ENCODE results near the gene TRIP4.

Gene TRIP4

DNA sequence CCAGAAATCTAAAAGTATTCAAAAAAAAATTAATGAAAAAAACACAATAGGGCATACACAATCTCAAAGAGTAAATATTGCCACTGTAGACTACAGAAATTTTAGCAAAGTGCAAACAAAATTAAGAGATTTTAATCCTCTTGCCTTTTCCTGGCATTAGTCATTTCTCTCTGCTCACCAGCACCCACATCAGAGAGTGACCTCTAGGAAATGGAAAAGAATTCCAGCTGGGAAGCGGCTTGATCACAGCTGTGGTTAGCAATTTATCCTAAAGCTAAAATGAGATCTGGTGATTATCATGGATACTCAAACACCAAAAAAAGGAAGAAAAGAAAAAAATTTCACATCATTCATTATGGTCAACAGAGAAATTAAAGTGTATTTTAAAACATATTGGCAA lies 39.2 kb upstream of the TRIP4 start:
- DNase-seq (ENCODE audit: low spot score) = no peak
- in situ Hi-C loops (cut with MboI; ENCODE audit: low pct_unique_long_range_greater_than_20kb, low sequenced_read_pairs, unreplicated experiment) = no loop called here

DNA sequence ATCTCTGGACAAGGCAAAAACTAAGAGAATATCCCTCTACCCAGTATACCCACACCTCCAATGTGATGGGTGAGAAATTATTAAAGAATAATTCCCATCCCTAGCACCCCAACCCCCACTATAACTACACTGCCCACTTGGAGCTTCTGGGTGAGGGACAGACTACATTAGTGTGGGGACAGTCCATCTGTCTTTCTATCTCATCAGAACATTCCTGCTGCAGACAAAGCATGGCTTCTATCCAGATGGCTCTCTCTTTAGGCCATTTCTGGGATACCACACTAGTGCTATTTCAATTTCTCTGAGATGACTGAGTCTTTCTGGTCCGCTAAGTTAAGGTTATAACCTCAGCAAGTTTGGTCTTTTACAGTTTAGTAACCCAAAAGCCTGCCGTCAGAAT lies 38.3 kb upstream of the TRIP4 start:
- no peak for DNase-seq (ENCODE audit: low spot score)
- in situ Hi-C loops (cut with MboI; ENCODE audit: low pct_unique_long_range_greater_than_20kb, low sequenced_read_pairs, unreplicated experiment) = no loop called here
- TF ChIP-seq CTCF (IDR thresholded peaks at IDR 0.05; ENCODE audit: extremely low read depth, insufficient read depth, missing control alignments) = no peak

More for the DNA sequence above, 39.2 kb upstream of the TRIP4 start:
- TF ChIP-seq CTCF (IDR thresholded peaks at IDR 0.05; ENCODE audit: extremely low read depth, insufficient read depth, missing control alignments) = no peak

DNA sequence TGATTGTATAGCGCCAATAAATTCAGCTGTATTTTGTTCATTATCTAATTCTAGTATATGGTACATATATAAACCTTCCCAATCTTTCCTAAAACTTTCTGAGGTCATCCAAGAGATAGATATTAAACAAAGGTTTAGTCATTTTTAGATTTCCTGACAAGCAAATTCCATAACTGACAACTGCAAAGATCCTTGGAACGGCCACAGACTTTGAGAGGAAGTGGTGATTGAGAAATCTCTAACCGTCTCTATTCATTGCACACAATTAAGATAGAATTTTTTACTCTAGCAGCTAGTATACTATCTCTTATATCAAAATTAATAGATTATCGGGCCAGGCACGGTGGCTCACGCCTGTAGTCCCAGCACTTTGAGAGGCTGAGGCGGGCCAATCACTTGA lies 36.4 kb upstream of the TRIP4 start:
- DNase-seq (ENCODE audit: low spot score) = no peak
- no peak for TF ChIP-seq CTCF (IDR thresholded peaks at IDR 0.05; ENCODE audit: extremely low read depth, insufficient read depth, missing control alignments)
- in situ Hi-C loops (cut with MboI; ENCODE audit: low pct_unique_long_range_greater_than_20kb, low sequenced_read_pairs, unreplicated experiment) = no loop called here

GRCh38 chr15:64354688-64355344 lies 32.8 kb upstream of the TRIP4 start:
- DNase-seq (ENCODE audit: low spot score) = no peak
- no peak for TF ChIP-seq CTCF (IDR thresholded peaks at IDR 0.05; ENCODE audit: extremely low read depth, insufficient read depth, missing control alignments)
- in situ Hi-C loops (cut with MboI; ENCODE audit: low pct_unique_long_range_greater_than_20kb, low sequenced_read_pairs, unreplicated experiment) = no loop called here

DNA sequence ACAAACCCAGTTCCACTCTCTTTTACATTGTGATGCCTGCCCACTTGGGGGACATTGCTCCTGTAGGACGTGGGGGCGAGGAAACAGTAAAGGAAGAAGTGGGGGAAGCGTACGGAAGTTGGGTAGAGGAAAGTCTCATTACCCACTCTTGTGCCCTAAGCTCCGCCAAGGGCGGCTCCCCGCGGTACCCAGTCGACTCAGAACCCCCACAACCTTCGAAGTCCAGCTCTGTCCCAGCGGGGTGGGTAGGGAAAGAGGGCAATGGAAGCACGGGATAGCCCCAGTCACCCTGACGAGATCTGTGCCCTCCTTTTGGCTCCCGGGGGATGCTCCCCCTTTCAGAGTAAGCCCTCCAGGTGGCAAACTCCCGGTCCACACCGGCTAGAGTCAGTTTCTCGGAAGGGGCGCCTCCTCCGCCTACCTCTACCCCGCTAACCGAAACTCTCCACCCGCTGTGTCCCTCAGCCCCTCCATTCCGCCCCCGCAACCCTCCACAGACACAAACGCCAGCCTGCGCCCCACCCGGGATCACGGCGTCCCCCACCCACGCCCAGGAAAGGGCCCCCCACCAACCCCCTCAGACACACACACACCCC lies 32.2 kb upstream of the TRIP4 start:
- no peak for TF ChIP-seq CTCF (IDR thresholded peaks at IDR 0.05; ENCODE audit: extremely low read depth, insufficient read depth, missing control alignments)
- in situ Hi-C loops (cut with MboI; ENCODE audit: low pct_unique_long_range_greater_than_20kb, low sequenced_read_pairs, unreplicated experiment) = no loop called here
- DNase-seq (ENCODE audit: low spot score) = no peak

DNA sequence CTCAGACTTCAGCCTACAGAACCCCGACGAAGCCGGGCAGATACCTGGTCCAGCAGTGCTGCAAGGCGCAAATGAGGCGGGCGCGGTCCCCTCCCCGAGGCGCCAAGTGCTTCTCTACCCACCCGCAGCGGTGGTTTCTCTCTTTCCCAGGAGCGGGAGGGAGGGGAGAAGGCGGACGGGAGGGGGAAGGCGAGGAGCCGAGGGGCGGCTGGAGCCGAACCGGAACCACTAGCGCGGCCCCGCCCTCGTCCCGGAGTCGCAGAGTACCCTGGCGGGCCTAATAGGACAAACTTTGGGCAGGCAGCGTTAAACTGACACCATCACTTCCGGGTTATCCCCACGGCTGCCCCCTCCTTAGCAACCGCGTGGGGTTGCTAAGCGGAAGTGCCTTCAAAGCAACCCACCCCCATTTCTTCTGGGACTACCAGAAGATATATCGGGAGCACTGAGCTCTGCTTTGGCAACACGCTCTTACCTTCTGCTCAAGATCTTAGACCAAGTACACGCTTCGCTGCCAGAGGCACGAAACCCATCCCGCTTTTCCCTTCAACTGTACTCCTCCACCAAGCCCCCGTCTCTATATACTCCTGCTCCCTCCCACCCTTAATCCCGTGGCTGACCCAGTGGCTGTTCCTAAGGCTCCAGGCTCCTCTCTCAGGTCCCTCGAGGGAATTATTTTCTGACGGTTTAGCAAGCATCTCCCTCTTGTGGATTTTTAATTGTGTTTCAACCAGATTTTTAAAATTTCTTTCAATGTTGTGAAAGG lies 31.5 kb upstream of the TRIP4 start, which contains the start of gene CSNK1G1:
TSS of gene CSNK1G1 (minus strand) at position 230 of the 766 bp plus-strand sequence. CDS start 55,674 bp downstream, outside the sequence.
- peak; percentile 37 for TF ChIP-seq CTCF (IDR thresholded peaks at IDR 0.05; ENCODE audit: extremely low read depth, insufficient read depth, missing control alignments)
- peak; percentile 91 for DNase-seq (ENCODE audit: low spot score)
- in situ Hi-C loops (cut with MboI; ENCODE audit: low pct_unique_long_range_greater_than_20kb, low sequenced_read_pairs, unreplicated experiment) = no loop called here

All from GM13977 (cell line).